AG04449 (cell line): ENCODE data around the gene IL7R.

Source experiments
- CTCF ChIA-PET: fragments of 350-600 bp; formaldehyde crosslinking; extraction: SDS; loops from one replicate; lab custom pipeline; 2021; ENCODE audit warnings: antibody characterized with exemption; lab: Yijun Ruan, JAX
- POLR2A ChIA-PET: fragments of 400-600, 350-600 bp; formaldehyde crosslinking; extraction: SDS; loops from one replicate; lab custom pipeline; 2020; ENCODE audit warnings: antibody characterized with exemption, inconsistent platforms; lab: Yijun Ruan, JAX
- DNase-seq: peaks from one replicate; pipeline ENCODE4 v3.0.0-alpha.2; 2010; ENCODE audit warnings: low read depth, low spot score
- H3K4me3 ChIP-seq: 2 replicates; pipeline ENCODE4 v1.5.1; 2011; ENCODE audit warnings: low read depth, mild to moderate bottlenecking, control low read depth, low read length
- TF ChIP-seq, protein P1 (sequence below): IDR thresholded peaks from one replicate; pipeline ENCODE4 v1.5.1; 2011; ENCODE audit warnings: mild to moderate bottlenecking, moderate library complexity, low read length, control low read depth, inconsistent platforms; ENCODE audit not compliant: insufficient read depth; ENCODE audit errors: missing control alignments

IL7R gene

DNA sequence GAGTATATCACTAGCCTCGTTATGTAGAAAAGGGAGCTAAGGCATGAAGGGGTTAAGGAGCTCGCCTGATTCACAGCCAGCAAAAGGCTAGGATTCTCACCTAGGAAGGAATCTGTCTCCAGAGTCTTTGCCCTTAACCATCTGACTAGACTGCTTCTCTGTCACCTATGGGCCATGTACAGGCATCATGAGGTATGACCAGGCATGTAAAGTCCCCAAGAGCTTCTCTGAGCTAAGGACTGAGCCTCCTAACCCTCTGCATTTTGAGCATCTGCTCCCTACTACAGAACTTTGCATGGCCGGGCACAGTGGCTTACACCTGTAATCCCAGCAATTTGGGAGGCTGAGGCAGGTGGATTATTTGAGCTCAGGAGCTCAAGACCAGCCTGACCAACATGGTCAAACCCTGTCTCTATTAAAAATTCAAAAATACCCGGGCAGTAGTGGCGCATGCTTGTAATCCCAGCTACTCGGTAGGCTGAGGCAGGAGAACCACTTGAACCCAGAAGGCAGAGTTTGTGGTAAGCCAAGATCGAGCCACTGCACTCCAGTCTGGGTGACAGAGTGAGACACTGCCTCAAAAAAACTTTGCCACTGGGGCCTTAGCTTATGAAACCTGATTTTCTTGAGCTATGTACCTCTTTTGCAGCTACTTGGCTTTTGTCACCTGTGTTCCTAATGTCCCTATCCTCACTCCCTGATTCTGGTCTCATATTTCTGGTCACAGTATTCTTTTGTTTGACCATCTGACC, 33.2 kb upstream of the IL7R start:
- POLR2A ChIA-PET, result interaction anchor here (1.0 kb wide), 1 partner anchor 30 kb away, joined by 3 read pairs; no protein-coding TSS in a partner anchor
- no peak for DNase-seq
- no peak overlapping the region for H3K4me3 ChIP-seq
- CTCF ChIA-PET, result interaction anchor here (1.3 to 1.9 kb wide), 2 partner anchors 10 to 46 kb away, joined by 3 to 7 read pairs; no protein-coding TSS in a partner anchor
- TF ChIP-seq, protein P1, sequence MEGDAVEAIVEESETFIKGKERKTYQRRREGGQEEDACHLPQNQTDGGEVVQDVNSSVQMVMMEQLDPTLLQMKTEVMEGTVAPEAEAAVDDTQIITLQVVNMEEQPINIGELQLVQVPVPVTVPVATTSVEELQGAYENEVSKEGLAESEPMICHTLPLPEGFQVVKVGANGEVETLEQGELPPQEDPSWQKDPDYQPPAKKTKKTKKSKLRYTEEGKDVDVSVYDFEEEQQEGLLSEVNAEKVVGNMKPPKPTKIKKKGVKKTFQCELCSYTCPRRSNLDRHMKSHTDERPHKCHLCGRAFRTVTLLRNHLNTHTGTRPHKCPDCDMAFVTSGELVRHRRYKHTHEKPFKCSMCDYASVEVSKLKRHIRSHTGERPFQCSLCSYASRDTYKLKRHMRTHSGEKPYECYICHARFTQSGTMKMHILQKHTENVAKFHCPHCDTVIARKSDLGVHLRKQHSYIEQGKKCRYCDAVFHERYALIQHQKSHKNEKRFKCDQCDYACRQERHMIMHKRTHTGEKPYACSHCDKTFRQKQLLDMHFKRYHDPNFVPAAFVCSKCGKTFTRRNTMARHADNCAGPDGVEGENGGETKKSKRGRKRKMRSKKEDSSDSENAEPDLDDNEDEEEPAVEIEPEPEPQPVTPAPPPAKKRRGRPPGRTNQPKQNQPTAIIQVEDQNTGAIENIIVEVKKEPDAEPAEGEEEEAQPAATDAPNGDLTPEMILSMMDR, result no peak

DNA sequence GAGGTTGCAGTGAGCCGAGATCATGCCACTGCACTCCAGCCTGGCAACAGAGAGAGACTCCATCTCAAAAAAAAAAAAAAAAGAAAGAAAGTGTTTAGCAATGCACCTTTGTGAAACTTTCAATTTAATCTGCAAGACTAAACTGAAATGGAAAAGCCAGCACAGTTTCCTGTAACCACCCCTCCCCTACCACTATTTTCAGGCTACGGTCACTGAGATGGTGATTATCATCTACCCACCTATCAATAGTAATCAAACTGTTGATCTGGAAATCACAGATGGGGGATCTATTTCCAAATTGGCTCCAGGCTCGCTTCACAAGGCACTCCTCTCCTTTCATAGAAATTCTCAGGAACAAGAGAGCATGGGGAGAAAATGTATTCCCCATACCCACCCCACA, 30.6 kb upstream of the IL7R start:
- no peak overlapping the region for H3K4me3 ChIP-seq
- TF ChIP-seq, protein P1, result no peak
- ChIA-PET CTCF (no interaction called here), POLR2A (no interaction called here)
- no peak for DNase-seq

DNA sequence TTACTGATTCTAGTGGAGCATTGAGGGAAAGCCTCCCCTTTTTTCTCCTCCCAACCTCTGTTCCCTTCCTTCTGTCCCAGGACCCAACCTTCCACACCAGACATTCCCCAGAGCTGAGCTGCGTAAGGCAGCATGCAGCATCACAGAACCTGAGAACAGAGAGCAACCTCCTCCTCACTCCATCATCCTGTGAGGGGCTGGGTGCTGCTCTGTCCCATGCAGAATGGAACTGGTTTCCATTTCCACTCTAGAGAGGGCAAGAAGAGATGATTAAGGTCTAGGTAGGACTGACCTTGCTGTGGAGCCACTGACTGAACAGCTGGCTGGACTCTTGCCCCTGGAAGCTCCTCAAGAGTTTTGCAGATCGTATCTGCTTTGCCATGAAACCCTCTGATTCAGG, 30.1 kb upstream of the IL7R start:
- ChIA-PET POLR2A (no interaction called here), CTCF (no interaction called here)
- no peak for DNase-seq
- no peak overlapping the region for H3K4me3 ChIP-seq
- TF ChIP-seq, protein P1, result no peak

DNA sequence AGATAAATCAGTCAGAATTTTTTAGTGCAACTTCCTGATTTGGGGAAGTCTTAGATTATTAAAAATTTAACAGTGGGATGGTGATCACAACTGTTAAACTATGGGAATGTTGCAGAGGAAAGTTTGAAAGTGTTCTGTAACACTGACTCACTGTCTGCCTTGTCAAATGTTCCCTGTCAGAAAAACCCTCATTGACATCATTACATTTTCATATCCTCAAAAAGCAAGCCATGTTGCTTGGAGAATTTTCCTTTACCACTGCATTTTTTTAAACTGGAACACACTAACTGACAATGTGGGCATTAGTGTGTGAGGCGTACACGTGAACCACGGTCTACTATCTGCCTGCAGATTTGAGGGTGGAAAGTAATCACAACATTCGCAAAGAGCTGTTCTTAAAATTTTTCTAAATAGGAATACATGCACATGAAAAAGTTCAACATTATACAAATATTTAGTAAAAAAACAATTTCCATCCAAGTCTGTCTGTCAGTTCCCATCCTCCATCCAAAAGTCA, 28.6 kb upstream of the IL7R start:
- POLR2A ChIA-PET, result no interaction called here
- DNase-seq, result no peak
- TF ChIP-seq, protein P1, result no peak
- CTCF ChIA-PET, result no interaction called here
- H3K4me3 ChIP-seq, result no peak overlapping the region

DNA sequence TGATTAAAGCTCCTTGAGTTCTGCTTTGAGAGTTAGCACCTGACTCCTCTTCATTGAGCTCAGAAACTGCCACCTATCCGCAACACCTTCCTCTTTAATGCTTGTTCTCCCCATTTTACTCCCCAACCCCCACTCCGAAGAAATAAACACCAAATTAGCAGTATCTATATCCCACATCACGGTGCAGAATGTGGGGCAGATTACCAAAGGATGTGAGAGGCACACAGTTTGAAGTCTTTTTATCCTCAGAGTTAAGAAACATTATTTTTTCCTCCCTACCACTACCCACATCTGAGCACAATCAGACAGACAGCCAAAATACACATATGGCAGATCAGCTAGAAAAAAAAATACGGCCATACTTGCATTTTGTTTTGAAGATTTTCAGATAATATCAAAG, 26.1 kb upstream of the IL7R start:
- CTCF ChIA-PET, result interaction anchor here (1.2 to 1.8 kb wide), 3 partner anchors 10 to 53 kb away, joined by 4 to 5 read pairs (median 5); no protein-coding TSS in a partner anchor
- no peak for DNase-seq
- H3K4me3 ChIP-seq, result no peak overlapping the region
- TF ChIP-seq, protein P1, result no peak
- POLR2A ChIA-PET, result no interaction called here

DNA sequence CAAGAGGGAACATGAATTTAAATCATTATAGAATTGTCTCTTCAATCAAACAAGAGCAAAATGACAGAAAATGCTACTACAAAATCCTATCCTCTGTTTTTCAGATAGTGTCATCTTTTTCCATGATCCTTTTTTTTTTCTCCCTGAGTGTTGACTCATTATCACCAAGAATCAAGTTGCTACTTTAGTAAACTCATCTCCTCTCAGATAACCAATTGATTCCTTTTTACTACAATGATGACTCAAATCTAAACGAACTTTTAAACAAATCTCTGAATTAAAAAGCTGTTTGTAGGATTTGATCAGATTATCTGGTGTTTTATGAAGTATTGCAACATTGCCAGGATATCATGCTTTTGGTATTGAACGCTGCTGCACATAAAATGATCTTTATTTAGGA, 23.9 kb upstream of the IL7R start:
- no peak overlapping the region for H3K4me3 ChIP-seq
- TF ChIP-seq, protein P1, result no peak

More for the DNA sequence above, 23.9 kb upstream of the IL7R start:
- no peak for DNase-seq
- POLR2A ChIA-PET, result no interaction called here
- CTCF ChIA-PET, result interaction anchor here (1.1 kb wide), 1 partner anchor 16 kb away, joined by 4 read pairs; no protein-coding TSS in a partner anchor
